AG04449 (cell line): ENCODE measurements around the gene BDKRB2.

Experiments
- CTCF ChIA-PET: fragments of 350-600 bp; formaldehyde crosslinking; extraction: SDS; loops from one replicate; lab custom pipeline; 2021; ENCODE audit warnings: antibody characterized with exemption; lab: Yijun Ruan, JAX
- POLR2A ChIA-PET: fragments of 400-600, 350-600 bp; formaldehyde crosslinking; extraction: SDS; loops from one replicate; lab custom pipeline; 2020; ENCODE audit warnings: antibody characterized with exemption, inconsistent platforms; lab: Yijun Ruan, JAX
- DNase-seq: peaks from one replicate; pipeline ENCODE4 v3.0.0-alpha.2; 2010; ENCODE audit warnings: low read depth, low spot score
- H3K4me3 ChIP-seq: 2 replicates; pipeline ENCODE4 v1.5.1; 2011; ENCODE audit warnings: low read depth, mild to moderate bottlenecking, control low read depth, low read length
- CTCF ChIP-seq: IDR thresholded peaks from one replicate; pipeline ENCODE4 v1.5.1; 2011; ENCODE audit warnings: mild to moderate bottlenecking, moderate library complexity, low read length, control low read depth, inconsistent platforms; ENCODE audit not compliant: insufficient read depth; ENCODE audit errors: missing control alignments

BDKRB2 gene

DNA sequence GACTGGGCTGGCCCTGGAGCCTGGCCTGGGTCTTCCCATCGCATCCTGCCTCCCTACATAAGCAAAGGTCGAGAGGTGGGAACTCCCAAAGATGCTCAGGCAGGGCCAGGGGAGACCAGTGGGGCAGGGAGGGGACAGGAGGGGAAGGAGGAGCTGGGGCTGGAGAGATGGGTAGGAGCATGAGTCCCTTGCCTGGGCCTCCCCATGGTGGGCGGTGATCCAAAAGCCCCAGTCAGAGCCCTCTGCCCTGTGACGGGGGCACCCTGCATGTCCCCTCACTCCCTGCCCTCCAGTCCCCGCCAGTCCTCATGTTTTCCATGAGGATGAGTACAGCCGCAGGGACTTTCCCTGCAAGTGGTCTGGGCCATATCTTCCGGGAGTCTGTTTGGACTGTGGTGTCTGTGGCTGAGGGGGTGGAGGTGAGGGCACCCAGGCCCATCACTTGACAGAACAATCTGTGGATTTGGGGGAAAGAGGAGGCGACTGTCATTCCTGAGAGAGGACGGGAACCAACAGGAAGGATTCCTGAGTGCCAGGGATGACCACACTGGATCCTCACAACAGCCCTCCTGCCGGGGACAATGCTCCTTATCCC is 9.3 kb downstream of the BDKRB2 start:
- no peak overlapping the region for H3K4me3 ChIP-seq
- no peak for TF ChIP-seq CTCF
- POLR2A ChIA-PET = no interaction called here
- CTCF ChIA-PET = no interaction called here
- no peak for DNase-seq

DNA sequence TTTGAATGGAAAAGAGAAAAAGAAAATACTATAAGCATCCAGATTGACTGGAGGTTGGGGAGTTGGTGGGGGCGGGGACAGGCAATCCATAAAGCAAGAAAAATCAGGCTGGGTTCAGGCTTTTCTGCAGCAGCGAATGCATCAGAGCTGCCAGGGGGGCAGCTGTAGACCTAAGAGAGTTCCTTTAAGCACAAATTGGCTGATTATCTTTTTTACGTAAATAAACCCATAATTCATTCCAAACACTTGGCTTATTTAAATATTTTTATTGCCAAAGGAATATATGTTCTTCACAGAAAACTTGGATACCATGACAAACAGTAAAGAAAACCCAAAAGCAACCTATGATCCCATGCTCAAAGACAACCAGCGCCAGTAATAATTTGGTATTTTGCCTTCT is 10.2 kb downstream of the BDKRB2 start:
- ChIA-PET CTCF (interaction anchor here (1.3 to 2.1 kb wide), 3 partner anchors 9 to 116 kb away, joined by 3 to 11 read pairs (median 6); partner anchors contain the start of gene BDKRB2), POLR2A (no interaction called here)
- TF ChIP-seq CTCF = no peak
- no peak for DNase-seq
- no peak overlapping the region for H3K4me3 ChIP-seq

GRCh38 chr14:96215452-96216244 is 11.0 kb downstream of the BDKRB2 start:
- ChIA-PET CTCF (interaction anchor here (0.8 to 2.1 kb wide), 5 partner anchors 9 to 117 kb away, joined by 3 to 11 read pairs (median 4); partner anchors contain the start of gene BDKRB2), POLR2A (no interaction called here)
- no peak for TF ChIP-seq CTCF
- DNase-seq = no peak
- no peak overlapping the region for H3K4me3 ChIP-seq

- CTCF ChIA-PET = interaction anchor here (1.0 to 2.1 kb wide), 4 partner anchors 8 to 13 kb away, joined by 4 to 11 read pairs (median 5); partner anchors contain the start of gene BDKRB2
Observed at GRCh38 chr14:96216627-96217026, 12.0 kb downstream of the BDKRB2 start.

GRCh38 chr14:96217376-96217913 is 12.8 kb downstream of the BDKRB2 start:
- H3K4me3 ChIP-seq = no peak overlapping the region
- TF ChIP-seq CTCF = no peak
- no peak for DNase-seq
- CTCF ChIA-PET = interaction anchor here (1.2 kb wide), 1 partner anchor 12 kb away, joined by 4 read pairs; no protein-coding TSS in a partner anchor
- POLR2A ChIA-PET = no interaction called here

More at GRCh38 chr14:96216627-96217026, 12.0 kb downstream of the BDKRB2 start:
- POLR2A ChIA-PET = no interaction called here
- TF ChIP-seq CTCF = no peak
- DNase-seq = no peak
- H3K4me3 ChIP-seq = no peak overlapping the region
